OCI-LY3 (cell line): Measurements from ENCODE around the gene DDX1.

ENCODE experiments used
- H2AFZ ChIP-seq: fragments of 200-600, 300-600 bp; shearing (Covaris generic); 2 replicates; pipeline ENCODE4 v1.6.0; 2014; ENCODE audit warnings: antibody characterized with exemption, low read depth, low read length
- H3K27ac ChIP-seq: fragments of 200-600, 300-600 bp; sonication (generic); 2 replicates; pipeline ENCODE4 v1.5.1; 2014; ENCODE audit warnings: mild to moderate bottlenecking, low read length, moderate library complexity, mixed read lengths
- H3K27me3 ChIP-seq: fragments of 200-600, 300-600 bp; sonication (generic); 2 replicates; pipeline ENCODE4 v1.6.1; 2014; ENCODE audit warnings: low read depth, low read length, mixed read lengths
- H3K36me3 ChIP-seq: fragments of 200-600, 300-600 bp; sonication (generic); replicated peaks from 2 replicates; pipeline ENCODE3; 2014; ENCODE audit warnings: low read depth, low read length, mixed read lengths
- H3K4me1 ChIP-seq: fragments of 300-600, 200-600 bp; sonication (generic); 2 replicates; pipeline ENCODE4 v1.6.1; 2014; ENCODE audit warnings: low read length, mixed read lengths
- H3K4me2 ChIP-seq: fragments of 200-600, 300-600 bp; sonication (generic); 2 replicates; pipeline ENCODE4 v1.6.1; 2014; ENCODE audit warnings: low read length, mixed read lengths
- H3K4me3 ChIP-seq: fragments of 300-600, 200-600 bp; sonication (generic); 2 replicates; pipeline ENCODE4 v1.5.1; 2014; ENCODE audit warnings: antibody characterized with exemption, mild to moderate bottlenecking, low read length, moderate library complexity
- H3K79me2 ChIP-seq: fragments of 300-600, 200-600 bp; shearing (Covaris generic); 2 replicates; pipeline ENCODE4 v1.6.1; 2014; ENCODE audit warnings: mild to moderate bottlenecking, low read length, mixed read lengths
- H3K9ac ChIP-seq: fragments of 300-600, 200-600 bp; shearing (Covaris generic); 2 replicates; pipeline ENCODE4 v1.6.0; 2014; ENCODE audit warnings: mild to moderate bottlenecking, low read length, moderate library complexity
- H3K9me3 ChIP-seq: fragments of 200-600, 300-600 bp; shearing (Covaris generic); 2 replicates; pipeline ENCODE4 v1.6.1; 2014; ENCODE audit warnings: low read length, mixed read lengths; ENCODE audit not compliant: insufficient read depth
- H4K20me1 ChIP-seq: fragments of 200-600, 300-600 bp; sonication (generic); 2 replicates; pipeline ENCODE4 v1.6.1; 2016; ENCODE audit warnings: low read length, mixed read lengths; ENCODE audit not compliant: insufficient read depth
- CTCF ChIP-seq: fragments of 200-600, 300-600 bp; sonication (generic); IDR thresholded peaks from 2 replicates; pipeline ENCODE4 v1.5.1; 2014; ENCODE audit warnings: antibody characterized with exemption, low read length, low read depth
- EZH2phosphoT487 ChIP-seq: fragments of 200-600 bp; shearing (Covaris generic); IDR thresholded peaks from 2 replicates; pipeline ENCODE4 v1.6.1; 2018; ENCODE audit warnings: antibody characterized with exemption, mixed run types, low read depth

The DDX1 gene

GRCh38 chr2:15625344-15626036 lies 33.8 kb downstream of the DDX1 start:
- H4K20me1 ChIP-seq = no peaks in the 10 kb centered on the region
- no peaks in the 10 kb centered on the region for H3K9me3 ChIP-seq
- no peaks in the 10 kb centered on the region for H3K27me3 ChIP-seq
- H2AFZ ChIP-seq = no peak overlapping the region
- TF ChIP-seq CTCF (no peak), EZH2phosphoT487 (no peak)
- H3K4me2 ChIP-seq = no peak overlapping the region
- H3K4me1 ChIP-seq = no peaks in the 10 kb centered on the region
- H3K27ac ChIP-seq = no peak overlapping the region
- no peaks in the 10 kb centered on the region for H3K79me2 ChIP-seq
- no peak overlapping the region for H3K9ac ChIP-seq
- peaks cover 69% of the 10 kb centered on the region for H3K36me3 ChIP-seq
- no peak overlapping the region for H3K4me3 ChIP-seq

- H3K4me1 ChIP-seq = no peaks in the 10 kb centered on the region
- H4K20me1 ChIP-seq = no peaks in the 10 kb centered on the region
- no peak overlapping the region for H3K9ac ChIP-seq
- no peaks in the 10 kb centered on the region for H3K79me2 ChIP-seq
- H3K9me3 ChIP-seq = no peaks in the 10 kb centered on the region
- no peak overlapping the region for H3K27ac ChIP-seq
- TF ChIP-seq EZH2phosphoT487 (no peak), CTCF (no peak)
- H3K27me3 ChIP-seq = no peaks in the 10 kb centered on the region
- H3K36me3 ChIP-seq = peaks cover 71% of the 10 kb centered on the region
- H3K4me2 ChIP-seq = no peak overlapping the region
- H3K4me3 ChIP-seq = no peak overlapping the region
- H2AFZ ChIP-seq = no peak overlapping the region
Measured at GRCh38 chr2:15626126-15626525, 34.5 kb downstream of the DDX1 start.

GRCh38 chr2:15626967-15627366 lies 35.3 kb downstream of the DDX1 start:
- no peak overlapping the region for H3K9ac ChIP-seq
- peaks cover 71% of the 10 kb centered on the region for H3K36me3 ChIP-seq
- H3K27me3 ChIP-seq = no peaks in the 10 kb centered on the region
- no peak for TF ChIP-seq CTCF
- no peaks in the 10 kb centered on the region for H4K20me1 ChIP-seq
- H3K4me2 ChIP-seq = no peak overlapping the region
- H3K4me3 ChIP-seq = no peak overlapping the region
- H3K27ac ChIP-seq = no peak overlapping the region
- H3K79me2 ChIP-seq = no peaks in the 10 kb centered on the region
- H3K4me1 ChIP-seq = no peaks in the 10 kb centered on the region
- H3K9me3 ChIP-seq = no peaks in the 10 kb centered on the region
- H2AFZ ChIP-seq = no peak overlapping the region

GRCh38 chr2:15627817-15628684 lies 36.4 kb downstream of the DDX1 start:
- H3K4me1 ChIP-seq = no peaks in the 10 kb centered on the region
- no peak overlapping the region for H2AFZ ChIP-seq
- H3K4me3 ChIP-seq = no peak overlapping the region
- no peak overlapping the region for H3K4me2 ChIP-seq
- TF ChIP-seq EZH2phosphoT487 (no peak), CTCF (no peak)
- H3K27ac ChIP-seq = no peak overlapping the region
- H3K36me3 ChIP-seq = peaks cover 70% of the 10 kb centered on the region
- no peaks in the 10 kb centered on the region for H3K79me2 ChIP-seq
- no peaks in the 10 kb centered on the region for H4K20me1 ChIP-seq
- H3K9ac ChIP-seq = no peak overlapping the region
- H3K9me3 ChIP-seq = no peaks in the 10 kb centered on the region
- no peaks in the 10 kb centered on the region for H3K27me3 ChIP-seq
